Type B pancreatic cell (in vitro differentiated cells): Measurements from ENCODE around the gene CUL5. TPM values are rescaled to one million over a fixed set of nuclear protein-coding genes. Genes with fewer than 3 reads are reported as not detected.
A peak's percentile ranks its signal among the peaks of the same experiment; 100 is the strongest.

ENCODE experiments used
- DNase-seq: peaks from one replicate; pipeline ENCODE4 v3.0.0; 2021; ENCODE audit warnings: mixed read lengths; ENCODE audit not compliant: unreplicated experiment; ENCODE audit errors: extremely low spot score
- H3K27ac Mint-ChIP-seq: 2 replicates; pipeline ENCODE4 v1.8.0; 2021; ENCODE audit warnings: mild to moderate bottlenecking, mixed read lengths
- H3K27me3 Mint-ChIP-seq: 2 replicates; pipeline ENCODE4 v1.8.0; 2021; ENCODE audit warnings: mixed read lengths
- H3K36me3 Mint-ChIP-seq: 2 replicates; pipeline ENCODE4 v1.8.0; 2021; ENCODE audit warnings: mixed read lengths
- H3K4me1 Mint-ChIP-seq: one replicate; pipeline ENCODE4 v1.8.0; 2021; ENCODE audit warnings: mixed read lengths; ENCODE audit not compliant: unreplicated experiment
- H3K4me3 Mint-ChIP-seq: 2 replicates; pipeline ENCODE4 v1.8.0; 2021; ENCODE audit warnings: mild to moderate bottlenecking, mixed read lengths
- H3K9me3 Mint-ChIP-seq: 2 replicates; pipeline ENCODE4 v1.8.0; 2021; ENCODE audit warnings: mixed read lengths
- CTCF ChIP-seq: fragments of 200-600 bp; sonication (generic); conservative IDR thresholded peaks from 2 replicates; pipeline ENCODE4 v1.5.0; 2021; ENCODE audit warnings: antibody characterized with exemption, mild to moderate bottlenecking
- total RNA-seq: library from RNA; stranded (reverse); gene quantifications from 2 replicates; pipeline ENCODE4 v1.2.1, GENCODE V29; 2021; ENCODE audit warnings: low replicate concordance

The CUL5 gene
- total RNA-seq, 1 donor from 2014 or later = 37.9 TPM

- Mint-ChIP-seq H3K9me3 (no peaks in the 10 kb centered on the region), H3K4me1 (peaks cover 7% of the 10 kb centered on the region), H3K36me3 (no peaks in the 10 kb centered on the region), H3K27ac (peak overlapping the region; percentile 99), H3K4me3 (peak overlapping the region; percentile 93), H3K27me3 (no peaks in the 10 kb centered on the region)
- DNase-seq = no peak
- TF ChIP-seq CTCF = no peak
These were observed 1.0 kb downstream of the CUL5 start for GRCh38 chr11:108009497-108010370.

DNA sequence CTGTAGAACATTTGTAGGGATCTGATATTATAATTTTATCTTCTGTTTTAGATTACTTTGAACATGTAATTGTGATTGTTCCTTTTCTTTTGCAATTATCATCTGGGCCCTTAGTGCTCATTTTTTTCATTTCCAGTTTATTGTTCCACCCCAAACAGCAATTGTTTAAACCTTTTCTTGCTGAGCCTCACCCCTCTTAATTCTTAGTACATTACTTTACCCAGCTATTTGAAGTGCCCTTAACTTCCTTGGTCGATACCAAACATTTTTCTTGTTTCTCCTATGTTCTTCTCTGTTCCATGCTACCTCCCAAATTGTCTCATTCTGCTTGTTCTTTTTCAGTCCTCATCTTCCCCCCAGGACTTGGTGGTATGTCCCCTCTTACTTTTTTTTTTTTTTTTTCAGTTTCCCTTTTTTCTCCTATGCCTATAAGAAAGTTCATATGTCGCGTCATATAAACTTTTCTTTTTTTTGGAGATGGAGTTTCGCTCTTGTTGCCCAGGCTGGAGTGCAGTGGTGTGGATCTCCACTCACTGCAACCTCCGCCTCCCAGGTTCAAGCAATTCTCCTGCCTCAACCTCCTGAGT, 3.5 kb downstream of the CUL5 start:
- Mint-ChIP-seq H3K4me1 (peaks cover 16% of the 10 kb centered on the region), H3K27ac (no peak overlapping the region), H3K27me3 (no peaks in the 10 kb centered on the region), H3K9me3 (no peaks in the 10 kb centered on the region), H3K4me3 (no peak overlapping the region), H3K36me3 (peaks cover 7% of the 10 kb centered on the region)
- no peak for DNase-seq
- no peak for TF ChIP-seq CTCF

DNA sequence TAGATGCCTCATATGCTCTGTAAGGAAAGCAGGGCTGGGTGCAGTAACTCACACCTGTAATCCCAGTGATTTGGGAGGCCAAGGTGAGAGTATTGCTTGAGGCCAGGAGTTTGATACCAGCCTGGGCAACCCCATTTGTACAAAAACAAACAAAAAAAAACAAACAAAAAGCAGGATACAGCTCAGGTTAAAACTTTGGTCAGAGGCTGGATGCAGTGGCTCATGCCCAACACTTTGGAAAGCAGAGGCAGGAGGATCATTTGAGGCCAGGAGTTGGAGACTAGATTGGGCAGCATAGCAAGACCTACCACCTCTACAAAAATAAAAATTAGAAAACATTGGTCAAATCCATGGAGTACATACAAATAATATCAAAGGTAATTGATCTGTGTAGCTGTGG, 7.9 kb downstream of the CUL5 start:
- DNase-seq = no peak
- Mint-ChIP-seq H3K27me3 (no peaks in the 10 kb centered on the region), H3K9me3 (no peaks in the 10 kb centered on the region), H3K4me1 (peaks cover 19% of the 10 kb centered on the region), H3K27ac (no peak overlapping the region), H3K36me3 (peaks cover 10% of the 10 kb centered on the region), H3K4me3 (no peak overlapping the region)
- no peak for TF ChIP-seq CTCF

DNA sequence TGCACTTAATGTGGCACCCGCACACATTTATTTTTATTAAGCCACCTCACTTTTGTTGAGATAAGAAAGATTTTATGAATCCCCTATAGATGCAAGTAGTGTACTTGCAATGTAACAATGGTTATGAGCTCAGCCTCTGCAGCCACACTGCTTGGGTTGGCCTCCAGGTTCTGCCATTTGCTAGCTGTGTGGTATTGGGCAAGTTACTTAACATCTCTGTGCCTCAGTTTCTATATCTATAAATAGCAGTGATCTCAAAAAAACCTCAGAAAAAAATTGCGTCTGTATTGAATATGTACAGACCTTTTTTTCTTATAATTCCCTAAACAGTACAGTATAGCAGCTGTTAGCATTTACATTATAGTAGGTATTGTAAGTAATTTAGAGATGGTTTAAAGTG, 10.0 kb downstream of the CUL5 start:
- Mint-ChIP-seq H3K27me3 (no peaks in the 10 kb centered on the region), H3K27ac (no peak overlapping the region), H3K4me1 (peaks cover 19% of the 10 kb centered on the region), H3K4me3 (no peak overlapping the region), H3K36me3 (peaks cover 13% of the 10 kb centered on the region), H3K9me3 (no peaks in the 10 kb centered on the region)
- no peak for TF ChIP-seq CTCF
- no peak for DNase-seq

GRCh38 chr11:108019870-108020540, 11.3 kb downstream of the CUL5 start:
- no peaks in the 10 kb centered on the region for H3K27me3 Mint-ChIP-seq
- TF ChIP-seq CTCF = no peak
- peaks cover 21% of the 10 kb centered on the region for H3K4me1 Mint-ChIP-seq
- no peaks in the 10 kb centered on the region for H3K9me3 Mint-ChIP-seq
- DNase-seq = no peak
- no peak overlapping the region for H3K4me3 Mint-ChIP-seq
- peaks cover 13% of the 10 kb centered on the region for H3K36me3 Mint-ChIP-seq
- H3K27ac Mint-ChIP-seq = no peak overlapping the region
